NOMO-1 treated with dmso at 0.1 percent for 144 hours (cell line): ENCODE data around the gene IFT172.
A peak's percentile ranks its signal among the peaks of the same experiment; 100 is the strongest.

ENCODE experiments used
- DNase-seq: peaks from one replicate; lab custom pipeline; 2025; ENCODE audit not compliant: unreplicated experiment; lab: John Stamatoyannopoulos, UW

IFT172 gene

DNA sequence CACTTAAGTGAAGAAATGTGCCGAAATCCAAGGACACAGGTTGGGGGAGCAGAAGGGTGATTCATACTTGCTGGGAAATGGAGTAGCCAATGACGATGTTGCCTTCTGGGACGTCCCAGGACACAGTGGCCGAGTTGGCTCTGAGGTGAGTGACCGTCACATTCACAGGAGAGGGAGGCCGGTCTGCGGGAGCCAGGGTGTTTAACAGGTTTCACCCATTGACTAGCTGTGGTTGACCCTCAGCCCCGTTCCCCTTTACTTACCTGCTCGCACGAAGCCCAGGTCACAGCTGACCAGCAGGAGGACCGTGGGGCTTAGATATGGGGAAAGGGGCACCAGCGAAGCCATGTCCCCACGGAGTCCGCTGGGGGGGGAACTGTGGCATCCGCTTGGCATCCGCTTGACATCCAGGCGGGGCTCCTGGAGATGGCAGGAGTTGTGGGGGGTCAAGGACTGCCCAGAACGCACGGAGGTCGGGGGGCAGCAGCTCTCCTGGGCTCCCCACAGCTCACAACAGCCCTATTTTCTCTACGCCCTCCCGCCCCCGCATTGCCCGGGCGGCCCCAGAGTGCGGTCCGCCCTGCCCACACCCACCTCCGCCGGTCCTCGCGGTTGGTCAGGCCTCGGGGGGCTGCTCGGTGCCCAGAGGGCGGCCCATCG is 4.9 kb upstream of the IFT172 start:
- no peak for DNase-seq

DNA sequence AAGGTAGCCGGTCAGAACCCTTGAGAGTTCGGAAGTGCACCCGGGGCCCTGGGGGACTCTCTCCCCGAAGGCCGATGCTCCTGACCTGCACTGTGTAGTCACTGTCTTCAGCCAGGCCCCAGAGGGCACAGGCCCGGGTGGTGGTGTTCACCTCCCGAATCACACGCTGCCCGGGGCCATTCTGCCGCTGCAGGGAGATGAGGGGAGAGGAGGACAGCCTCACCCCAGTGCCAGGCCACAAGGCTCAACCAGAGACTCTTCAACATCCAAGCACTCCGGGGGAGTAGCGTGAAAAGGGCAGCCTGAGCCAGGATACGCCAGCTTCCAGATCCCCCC is 4.4 kb upstream of the IFT172 start:
- DNase-seq, result no peak

DNA sequence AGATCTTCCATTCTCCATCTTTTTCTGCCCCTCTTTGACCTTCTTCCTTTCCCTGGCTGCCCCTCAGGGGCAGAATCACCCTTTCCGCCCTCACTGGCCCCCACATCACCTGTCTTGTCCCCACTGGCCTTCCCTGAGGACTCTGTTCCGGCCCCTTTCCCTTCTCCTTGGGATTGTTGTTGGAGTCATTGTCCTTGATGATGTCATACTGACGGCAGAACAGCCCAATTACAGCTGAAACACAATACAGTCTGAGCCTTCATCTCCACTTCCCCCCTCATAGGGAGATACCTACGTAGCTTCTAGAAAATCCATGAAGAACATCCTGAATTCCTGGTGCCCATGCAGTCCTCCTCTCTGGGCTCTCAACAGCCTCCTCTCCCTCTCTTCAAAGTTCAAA is 3.0 kb upstream of the IFT172 start:
- DNase-seq, result no peak

DNA sequence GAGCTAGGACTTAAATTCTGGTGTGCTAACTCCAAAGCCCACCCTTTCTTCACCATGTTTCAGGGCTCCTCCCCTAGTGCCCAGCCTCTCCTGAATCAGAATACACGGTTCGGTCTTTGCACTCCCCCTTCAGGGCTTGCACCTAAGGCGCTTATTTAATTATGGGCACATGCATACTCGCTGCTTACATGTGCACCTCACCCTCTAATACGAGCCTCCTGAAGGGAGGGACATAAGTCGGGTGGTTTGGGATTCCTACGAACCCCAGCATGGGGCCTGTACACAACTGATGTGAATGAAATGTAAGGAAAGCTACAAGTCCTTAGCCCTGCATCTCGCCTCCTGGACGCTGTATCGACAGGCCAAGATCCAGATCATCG is 435 bp downstream of the IFT172 start:
- no peak for DNase-seq

DNA sequence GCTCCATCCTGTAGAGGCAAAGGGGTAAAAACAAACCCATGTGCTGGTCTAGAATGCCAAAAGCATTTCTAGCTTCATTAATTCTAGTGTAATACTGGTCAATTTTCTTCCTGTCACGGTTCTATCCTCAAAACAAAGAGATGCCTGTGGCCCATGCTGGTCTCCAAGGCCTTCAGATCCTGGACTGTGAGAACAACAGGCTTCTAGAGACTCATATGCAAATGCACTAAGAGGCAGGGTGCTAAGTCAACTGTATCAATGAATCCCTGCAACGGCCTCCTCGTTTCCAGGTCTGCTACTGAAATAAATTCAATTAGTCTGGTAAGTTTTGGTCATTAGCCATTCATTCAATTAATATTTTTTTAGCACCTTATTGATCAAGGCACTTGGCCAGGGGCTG is 4.0 kb downstream of the IFT172 start:
- no peak for DNase-seq

DNA sequence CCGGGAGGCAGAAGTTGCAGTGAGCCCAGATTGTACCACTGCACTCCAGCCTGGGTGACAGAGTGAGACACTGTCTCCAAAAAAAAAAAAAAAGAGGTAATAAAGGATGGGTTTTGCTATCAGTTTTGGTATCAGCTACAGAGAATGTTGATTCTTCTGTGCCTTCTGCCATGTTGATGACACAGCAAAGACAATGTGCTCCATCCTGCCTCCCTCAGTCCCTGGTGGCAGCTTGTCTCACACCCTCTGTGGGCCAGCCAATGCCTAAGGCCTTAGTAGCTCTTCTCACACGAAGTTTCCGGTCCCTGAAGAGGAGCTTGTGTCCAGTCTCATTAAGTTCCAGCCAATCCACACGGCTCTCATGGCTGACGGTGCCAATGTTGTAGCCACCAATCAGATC is 17.6 kb downstream of the IFT172 start:
- DNase-seq, result no peak

DNA sequence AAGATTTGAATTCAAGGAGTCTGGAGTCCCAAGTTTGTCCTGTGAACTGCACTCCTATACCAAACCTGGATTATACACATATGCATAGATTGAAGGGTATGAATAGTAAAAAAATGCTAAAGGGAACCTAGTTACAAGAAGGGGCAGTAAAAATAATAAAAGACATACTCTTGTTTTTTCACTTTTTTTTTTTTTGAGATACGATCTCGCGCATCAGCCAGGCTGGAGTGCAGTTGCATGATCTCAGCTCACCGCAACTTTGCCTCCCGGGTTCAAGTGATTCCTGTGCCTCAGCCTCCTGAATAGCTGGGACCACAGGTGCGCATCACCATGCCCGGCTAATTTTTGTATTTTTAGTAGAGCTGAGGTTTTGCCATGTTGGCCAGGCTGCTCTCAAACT is 25.1 kb downstream of the IFT172 start:
- no peak for DNase-seq

DNA sequence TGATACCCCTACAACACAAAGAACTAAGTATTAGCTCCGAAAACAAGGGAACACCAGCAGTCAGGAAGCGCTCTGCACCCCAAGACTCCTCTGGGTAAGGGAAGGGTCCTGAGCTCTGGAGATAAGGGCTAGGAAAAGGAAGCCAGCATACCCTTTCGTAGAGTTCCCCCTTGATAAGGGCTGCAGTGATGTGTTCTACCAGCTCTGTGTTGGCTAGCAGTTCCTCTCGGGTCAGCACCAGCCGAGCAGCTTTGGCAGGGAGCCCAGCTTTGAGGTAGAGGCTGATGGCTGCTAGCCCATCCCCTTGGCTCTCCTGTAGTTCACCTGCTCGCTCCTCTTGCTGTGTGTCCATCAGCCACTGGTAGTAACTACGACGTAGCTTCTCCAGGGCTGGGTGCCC is 28.4 kb downstream of the IFT172 start:
- no peak for DNase-seq

DNA sequence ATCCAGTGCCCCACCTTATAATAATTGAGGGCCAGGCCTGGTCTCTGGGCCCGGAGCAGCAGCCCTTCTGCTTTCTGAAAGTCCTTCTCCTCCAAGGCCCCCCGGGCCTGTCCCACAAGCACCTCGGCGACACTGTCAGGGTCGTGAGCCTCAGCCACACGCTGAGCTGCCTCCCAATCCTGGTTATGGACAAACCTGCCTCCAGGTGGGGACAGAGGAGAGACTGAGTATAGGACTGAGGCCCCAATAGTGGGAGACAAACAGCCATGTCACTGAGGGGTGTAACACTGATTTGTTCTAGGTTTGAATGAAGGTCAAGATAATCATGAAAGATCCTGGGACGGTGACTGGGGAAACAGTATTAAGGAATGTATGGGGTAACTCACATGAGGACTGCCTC is 35.6 kb downstream of the IFT172 start:
- DNase-seq, result no peak

DNA sequence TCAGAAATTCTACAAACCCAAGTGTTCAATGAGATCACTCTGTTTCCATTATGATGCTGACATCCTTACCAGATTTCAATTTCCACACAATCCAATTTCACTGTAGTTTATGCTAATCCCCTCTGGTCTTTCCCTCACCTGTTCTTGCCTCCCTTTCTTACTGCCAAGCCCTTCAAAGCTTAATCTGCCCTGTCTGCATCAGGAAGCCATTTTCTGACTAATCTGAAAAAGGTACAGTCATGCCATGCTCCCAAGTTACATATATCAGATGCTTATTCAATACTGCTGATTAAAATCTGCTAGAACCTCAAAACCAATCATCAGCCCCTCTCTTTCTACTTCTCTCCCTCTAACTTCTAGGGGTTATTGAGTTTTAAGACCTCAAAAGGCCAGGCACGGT is 38.4 kb downstream of the IFT172 start:
- DNase-seq, result no peak

DNA sequence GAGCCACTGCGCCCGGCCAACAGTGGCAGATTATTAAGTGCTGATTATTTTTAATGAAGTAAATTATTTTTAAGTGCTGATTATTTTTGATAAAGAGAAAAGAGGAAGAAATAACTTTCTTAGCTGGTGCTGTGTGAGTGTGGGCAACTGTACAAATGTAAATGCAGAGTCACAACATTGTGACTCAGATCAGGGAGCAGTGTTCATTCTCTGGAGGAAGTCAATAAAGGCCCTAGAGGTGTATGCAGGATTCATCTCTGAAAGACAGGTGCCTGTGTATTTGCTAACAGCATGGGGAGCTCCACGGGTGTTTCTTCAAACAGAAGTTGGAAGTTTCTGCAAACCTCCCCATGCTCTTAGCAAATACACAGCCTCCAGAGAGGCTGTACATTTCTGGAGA is 41.2 kb downstream of the IFT172 start:
- no peak for DNase-seq

DNA sequence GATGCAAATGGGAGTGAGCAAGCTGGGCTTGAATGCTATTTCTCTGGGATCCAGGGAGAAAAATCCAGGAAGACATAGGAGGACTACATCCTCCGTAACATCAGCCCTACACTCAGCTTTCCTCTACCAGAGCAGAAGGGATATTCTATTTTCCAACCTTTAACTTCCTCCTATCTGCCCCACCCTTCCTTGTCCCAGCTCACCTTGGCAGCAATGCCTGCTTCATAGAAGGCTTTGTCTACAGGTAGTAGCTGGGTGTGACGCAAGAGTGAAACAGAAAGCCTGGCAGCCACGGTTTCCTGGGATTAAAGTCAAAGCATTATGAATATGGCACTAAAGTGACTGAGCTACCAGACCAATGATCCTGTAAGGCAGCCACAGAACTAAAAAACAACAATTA is 43.5 kb downstream of the IFT172 start:
- DNase-seq, result no peak

DNA sequence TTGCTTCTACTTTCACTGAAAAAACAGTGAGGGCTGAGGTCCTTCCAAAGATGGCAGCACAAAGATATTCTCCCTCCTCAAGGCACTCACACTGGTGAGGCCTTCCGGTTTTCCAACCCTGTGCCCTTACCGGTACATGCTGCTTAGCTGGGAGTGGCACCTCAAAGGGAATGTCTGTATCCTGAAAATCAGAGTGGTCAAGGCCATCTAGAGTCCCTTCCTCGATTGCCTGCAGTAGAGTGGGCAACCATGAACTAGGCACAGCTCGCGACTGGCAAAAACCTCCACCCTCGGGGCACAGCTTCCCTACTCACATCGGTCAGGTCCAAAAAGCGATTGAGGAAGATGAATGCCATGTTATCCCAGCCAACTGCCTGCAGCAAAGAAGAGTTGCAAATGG is 43.9 kb downstream of the IFT172 start:
- DNase-seq, result no peak

DNA sequence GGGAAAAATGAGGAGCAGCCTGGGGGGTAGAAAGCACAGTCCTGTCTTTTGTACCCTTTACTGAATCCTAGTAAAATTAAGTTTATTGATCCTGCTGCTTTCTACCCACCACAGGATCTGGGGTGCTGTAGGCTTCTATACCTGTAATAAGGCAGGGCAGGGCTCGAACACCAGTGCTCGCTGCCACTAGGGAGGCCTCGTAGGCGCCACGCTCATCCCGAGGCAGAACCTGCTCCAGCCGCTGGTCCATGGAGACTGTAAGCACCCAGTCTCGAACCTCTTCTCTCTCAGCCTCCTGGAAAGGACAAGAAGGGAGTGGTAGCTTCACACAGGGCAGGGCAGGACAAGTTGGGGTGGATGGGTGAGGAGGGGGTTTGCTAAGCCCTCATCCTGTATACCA is 44.4 kb downstream of the IFT172 start:
- no peak for DNase-seq

DNA sequence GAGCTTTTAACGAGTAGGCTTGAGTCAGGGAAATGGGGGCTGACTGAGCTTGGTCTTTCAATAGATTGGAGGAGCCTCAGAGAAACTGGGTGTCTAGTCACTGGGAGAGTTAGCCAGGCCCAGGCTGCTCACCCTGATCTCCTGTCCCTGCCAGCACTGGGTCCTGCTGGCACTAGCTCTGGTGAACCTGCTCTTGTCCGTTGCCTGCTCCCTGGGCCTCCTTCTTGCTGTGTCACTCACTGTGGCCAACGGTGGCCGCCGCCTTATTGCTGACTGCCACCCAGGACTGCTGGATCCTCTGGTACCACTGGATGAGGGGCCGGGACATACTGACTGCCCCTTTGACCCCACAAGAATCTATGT is 46.6 kb downstream of the IFT172 start:
- no peak for DNase-seq

DNA sequence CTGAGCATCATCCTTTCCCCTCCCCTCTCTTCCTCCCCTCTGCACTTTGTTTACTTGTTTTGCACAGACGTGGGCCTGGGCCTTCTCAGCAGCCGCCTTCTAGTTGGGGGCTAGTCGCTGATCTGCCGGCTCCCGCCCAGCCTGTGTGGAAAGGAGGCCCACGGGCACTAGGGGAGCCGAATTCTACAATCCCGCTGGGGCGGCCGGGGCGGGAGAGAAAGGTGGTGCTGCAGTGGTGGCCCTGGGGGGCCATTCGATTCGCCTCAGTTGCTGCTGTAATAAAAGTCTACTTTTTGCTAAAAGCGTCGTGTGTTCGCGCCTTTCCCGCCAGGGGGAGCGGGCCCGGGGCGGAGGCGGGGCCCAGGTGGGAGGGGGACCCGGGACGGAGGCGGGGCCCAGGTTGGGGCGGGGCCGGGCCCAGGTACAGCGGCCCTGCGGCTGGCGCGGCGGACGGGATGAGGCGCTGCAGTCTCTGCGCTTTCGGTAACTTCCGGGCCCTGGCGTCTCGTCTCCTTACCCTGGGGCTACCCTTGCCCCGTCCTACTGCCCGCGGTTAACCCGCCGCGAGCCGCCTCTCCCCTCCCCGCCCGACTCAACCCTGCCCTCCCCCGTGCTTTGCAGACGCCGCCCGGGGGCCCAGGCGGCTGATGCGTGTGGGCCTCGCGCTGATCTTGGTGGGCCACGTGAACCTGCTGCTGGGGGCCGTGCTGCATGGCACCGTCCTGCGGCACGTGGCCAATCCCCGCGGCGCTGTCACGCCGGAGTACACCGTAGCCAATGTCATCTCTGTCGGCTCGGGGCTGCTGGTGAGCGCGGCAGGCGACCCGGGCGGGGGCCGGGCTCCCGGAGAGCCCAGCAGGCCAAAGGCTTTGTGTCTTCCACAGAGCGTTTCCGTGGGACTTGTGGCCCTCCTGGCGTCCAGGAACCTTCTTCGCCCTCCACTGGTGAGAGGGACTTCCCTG is 47.3 kb downstream of the IFT172 start, which contains the start of gene KRTCAP3:
Gene KRTCAP3, plus strand, starts transcription at position 424 of the 962 bp plus-strand sequence. Its CDS starts 32 bp downstream, at position 456.
- DNase-seq, result no peak

DNA sequence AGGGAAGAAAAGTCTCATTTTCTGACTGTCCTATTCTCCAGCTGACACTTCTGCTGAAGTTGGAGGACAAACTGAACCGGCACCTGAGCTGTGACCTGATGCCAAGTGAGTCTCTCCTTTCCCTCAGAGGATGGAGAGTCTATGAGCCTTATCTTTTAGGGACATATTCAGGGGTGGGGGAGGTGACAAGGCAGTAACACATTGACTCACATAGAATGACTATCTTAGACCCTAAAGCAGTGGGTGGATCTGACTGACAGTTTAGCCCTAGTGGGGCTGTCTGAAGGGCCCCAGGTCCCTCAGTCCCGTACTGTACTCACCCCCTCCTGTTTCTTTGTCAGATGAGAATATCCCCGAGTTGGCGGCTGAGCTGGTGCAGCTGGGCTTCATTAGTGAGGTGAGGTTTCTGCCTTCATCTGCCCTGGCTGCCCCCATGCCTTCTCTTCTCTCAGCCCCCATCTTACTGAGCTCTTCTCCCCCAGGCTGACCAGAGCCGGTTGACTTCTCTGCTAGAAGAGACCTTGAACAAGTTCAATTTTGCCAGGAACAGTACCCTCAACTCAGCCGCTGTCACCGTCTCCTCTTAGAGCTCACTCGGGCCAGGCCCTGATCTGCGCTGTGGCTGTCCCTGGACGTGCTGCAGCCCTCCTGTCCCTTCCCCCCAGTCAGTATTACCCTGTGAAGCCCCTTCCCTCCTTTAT is 48.2 kb downstream of the IFT172 start:
- DNase-seq, result no peak

DNA sequence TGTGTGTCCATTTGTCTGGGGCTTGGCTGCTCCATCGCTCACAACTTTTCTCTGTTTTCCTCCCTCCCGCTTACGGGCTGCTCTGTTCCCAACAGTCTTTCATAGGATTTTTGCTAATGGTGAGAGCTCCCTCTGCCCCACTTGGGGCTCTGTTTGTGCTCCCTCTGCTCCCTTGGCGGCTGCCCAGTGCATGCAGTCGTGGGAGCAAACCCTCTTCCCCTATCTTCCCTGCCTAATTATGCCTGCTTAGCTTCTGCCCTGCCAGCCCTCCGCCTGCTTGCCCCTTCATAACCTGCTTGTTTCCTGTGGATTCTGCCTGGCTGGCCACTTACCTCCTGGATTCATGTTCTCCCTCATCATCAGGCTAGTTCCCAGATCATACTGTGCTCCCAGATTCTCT is 53.9 kb downstream of the IFT172 start:
- DNase-seq, result no peak

DNA sequence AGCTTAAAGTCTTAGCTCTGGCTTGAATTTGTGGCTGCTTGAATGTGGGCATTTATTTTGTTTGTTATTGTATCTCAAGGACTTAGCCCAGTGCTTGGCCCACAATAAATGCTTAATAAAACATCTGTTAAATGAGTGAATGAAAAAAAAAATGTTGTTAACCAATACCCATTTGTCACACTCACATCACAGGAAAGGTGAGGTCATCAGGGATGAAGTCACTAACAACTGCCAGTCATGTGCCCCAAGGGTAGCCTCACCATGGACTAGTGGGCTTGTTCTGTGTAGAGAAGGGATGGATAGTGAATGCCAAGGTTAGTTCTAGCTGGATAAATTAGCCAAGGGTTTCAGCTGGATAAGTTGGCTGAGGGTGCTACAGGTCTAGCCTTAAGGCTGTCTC is 58.1 kb downstream of the IFT172 start:
- DNase-seq, result no peak

DNA sequence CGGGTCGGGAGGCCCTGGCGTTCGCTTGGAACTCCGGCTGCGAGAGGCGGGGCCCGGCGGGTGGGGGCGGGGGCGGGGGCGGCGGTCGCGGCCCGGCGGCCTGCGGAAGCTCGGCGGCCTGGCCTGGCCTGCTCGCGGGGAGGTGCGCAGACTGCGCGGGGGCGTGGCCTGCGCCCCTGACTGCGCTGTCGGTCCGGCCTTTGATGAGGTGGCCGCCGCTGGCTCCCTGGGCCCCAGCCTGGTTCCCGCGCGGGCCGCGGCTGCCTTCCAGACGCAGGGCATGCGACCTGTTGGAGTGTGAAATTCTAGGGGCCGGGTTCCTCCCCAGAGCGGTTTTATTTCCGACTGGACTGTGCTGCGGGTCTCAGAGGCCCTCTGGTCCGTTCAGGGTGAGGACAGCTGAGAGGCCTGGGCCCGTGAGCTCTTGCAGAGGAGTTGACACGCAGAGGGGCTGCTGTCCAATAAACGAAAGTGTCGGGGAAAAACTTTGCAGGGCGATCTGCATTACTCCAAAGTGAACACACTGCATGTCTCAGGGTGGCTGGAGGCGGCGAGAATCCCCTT is 60.5 kb downstream of the IFT172 start:
- DNase-seq, result peak; percentile 74

DNA sequence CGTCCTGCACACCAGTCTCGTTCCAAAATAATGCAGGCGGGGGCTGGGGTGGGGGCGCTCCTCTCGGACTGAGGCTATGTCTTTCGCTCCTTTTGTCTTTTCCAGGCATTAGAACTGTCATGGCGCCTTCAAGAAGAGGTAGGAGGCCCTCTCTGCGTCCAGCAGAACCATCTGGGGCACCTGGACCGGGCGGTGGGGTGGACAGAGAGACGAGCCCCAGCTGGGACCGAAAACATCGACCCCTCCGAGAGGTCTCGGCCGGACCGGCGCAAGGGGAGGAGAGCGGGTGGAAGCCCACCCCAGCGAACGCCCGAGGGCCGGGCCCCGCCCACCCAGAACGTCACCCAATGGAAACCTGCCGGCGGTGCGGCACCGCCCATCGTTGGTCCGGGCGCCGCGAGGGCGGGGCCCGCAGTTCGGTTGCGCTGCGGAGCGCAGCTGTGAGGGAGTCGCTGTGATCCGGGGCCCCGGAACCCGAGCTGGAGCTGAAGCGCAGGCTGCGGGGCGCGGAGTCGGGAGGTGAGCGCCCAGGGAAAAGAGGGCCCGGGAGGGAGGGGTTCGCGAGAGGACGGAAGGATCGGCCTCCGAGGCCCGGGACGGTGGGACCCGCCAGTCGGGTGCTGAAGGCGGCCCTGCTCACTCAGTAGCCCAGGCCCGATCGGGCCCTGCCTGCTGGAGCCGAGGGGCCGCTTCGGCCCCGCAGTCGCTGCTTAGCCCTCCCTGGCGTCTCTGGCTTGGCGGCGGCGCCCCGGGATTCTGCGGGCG is 61.1 kb downstream of the IFT172 start, which contains the start of gene NRBP1:
Gene NRBP1, plus strand, starts transcription at position 419 of the 765 bp plus-strand sequence. CDS start 4,643 bp downstream, outside the sequence.
- peak; percentile 83 for DNase-seq
